GM19351 (cell line): ENCODE results near the gene ACSM5.

Source experiments
- ATAC-seq: cut with Tn5 transposase; IDR thresholded peaks from one replicate; pipeline ENCODE4 v1.9.1; 2021; ENCODE audit warnings: mild to moderate bottlenecking, moderate library complexity; ENCODE audit not compliant: unreplicated experiment

ACSM5 gene

GRCh38 chr16:20409398-20410120 lies at the start of gene ACSM5:
Gene ACSM5 (plus strand): TSS chr16:20409534. CDS start chr16:20411485, 1,951 bp downstream.
- ATAC-seq: peak; percentile 41

GRCh38 chr16:20359997-20360396 lies 49.3 kb upstream of the ACSM5 start:
- no peak for ATAC-seq

- no peak for ATAC-seq
Observed at GRCh38 chr16:20363191-20363590, 46.1 kb upstream of the ACSM5 start.

- no peak for ATAC-seq
Observed at GRCh38 chr16:20364051-20364450, 45.3 kb upstream of the ACSM5 start.

GRCh38 chr16:20369452-20370054 lies 39.8 kb upstream of the ACSM5 start:
- ATAC-seq: no peak

GRCh38 chr16:20372701-20373100 lies 36.6 kb upstream of the ACSM5 start:
- ATAC-seq: no peak

GRCh38 chr16:20377181-20377580 lies 32.2 kb upstream of the ACSM5 start:
- no peak for ATAC-seq

GRCh38 chr16:20380782-20381181 lies 28.6 kb upstream of the ACSM5 start:
- ATAC-seq: no peak

GRCh38 chr16:20382202-20382948 lies 27.0 kb upstream of the ACSM5 start:
- no peak for ATAC-seq

- ATAC-seq: no peak
Observed at GRCh38 chr16:20383106-20384029, 26.0 kb upstream of the ACSM5 start.

- ATAC-seq: no peak
Observed at GRCh38 chr16:20385844-20386832, 23.2 kb upstream of the ACSM5 start.

GRCh38 chr16:20387978-20388377 lies 21.4 kb upstream of the ACSM5 start:
- ATAC-seq: no peak

GRCh38 chr16:20388854-20389253 lies 20.5 kb upstream of the ACSM5 start:
- ATAC-seq: no peak

- no peak for ATAC-seq
Observed at GRCh38 chr16:20391045-20391444, 18.3 kb upstream of the ACSM5 start.

GRCh38 chr16:20393801-20394577 lies 15.3 kb upstream of the ACSM5 start:
- no peak for ATAC-seq

GRCh38 chr16:20395946-20396345 lies 13.4 kb upstream of the ACSM5 start:
- no peak for ATAC-seq

GRCh38 chr16:20396846-20397467 lies 12.4 kb upstream of the ACSM5 start:
- no peak for ATAC-seq

- no peak for ATAC-seq
Observed at GRCh38 chr16:20397468-20398074, 11.8 kb upstream of the ACSM5 start.
